Mucosa of gallbladder (tissue), 1 donor: ENCODE measurements around the gene BBS4. TPM values are rescaled to one million over a fixed set of nuclear protein-coding genes. Genes with fewer than 3 reads are reported as not detected.

Source experiments
- DNase-seq: peaks from one replicate; pipeline ENCODE4 v3.0.0-alpha.2; 2020; ENCODE audit warnings: low spot score
- total RNA-seq: library from RNA; stranded (reverse); gene quantifications from one replicate; pipeline ENCODE4 v1.2.1, GENCODE V29; 2021
- donor health status: DM: no; HTN: no; CAD: no.

The BBS4 gene
- total RNA-seq, 1 donor from 2014 or later = 16.1 TPM

GRCh38 chr15:72760590-72761260, 74.7 kb downstream of the BBS4 start:
- no peak for DNase-seq

- DNase-seq = no peak
These were observed 78.6 kb downstream of the BBS4 start for GRCh38 chr15:72764656-72765055.

GRCh38 chr15:72766025-72766424, 80.0 kb downstream of the BBS4 start:
- no peak for DNase-seq

GRCh38 chr15:72766780-72767179, 80.8 kb downstream of the BBS4 start:
- DNase-seq = no peak

GRCh38 chr15:72770673-72771328, 84.8 kb downstream of the BBS4 start:
- DNase-seq = no peak

GRCh38 chr15:72771329-72771725, 85.3 kb downstream of the BBS4 start:
- DNase-seq = no peak

- DNase-seq = no peak
These were observed 88.8 kb downstream of the BBS4 start for GRCh38 chr15:72774696-72775383.

- DNase-seq = no peak
These were observed 92.8 kb downstream of the BBS4 start for GRCh38 chr15:72778796-72779195.

- DNase-seq = no peak
These were observed 95.6 kb downstream of the BBS4 start for GRCh38 chr15:72781631-72782030.

GRCh38 chr15:72782274-72783003, 96.4 kb downstream of the BBS4 start:
- DNase-seq = no peak

GRCh38 chr15:72783004-72783639, 97.1 kb downstream of the BBS4 start:
- peak; percentile 47 for DNase-seq

GRCh38 chr15:72783640-72784455, 97.8 kb downstream of the BBS4 start, which contains the start of gene ADPGK:
Gene ADPGK, minus strand, starts transcription at chr15:72783758. Its CDS starts 67 bp downstream, at chr15:72783691.
- peak; percentile 93 for DNase-seq

- no peak for DNase-seq
These were observed 98.5 kb downstream of the BBS4 start for GRCh38 chr15:72784456-72784876.

GRCh38 chr15:72785432-72785831, 99.4 kb downstream of the BBS4 start:
- DNase-seq = no peak

- no peak for DNase-seq
These were observed 99.8 kb downstream of the BBS4 start for GRCh38 chr15:72785841-72786240.

GRCh38 chr15:72786242-72786641, 100.2 kb downstream of the BBS4 start:
- DNase-seq = no peak

GRCh38 chr15:72786676-72787345, 100.8 kb downstream of the BBS4 start:
- DNase-seq = no peak

- no peak for DNase-seq
These were observed 101.5 kb downstream of the BBS4 start for GRCh38 chr15:72787526-72787925.
